Rectal smooth muscle tissue (tissue), 1 donor: ENCODE measurements around the gene ATXN7.
A peak's percentile ranks its signal among the peaks of the same experiment; 100 is the strongest.

ENCODE experiments used
- H3K27ac ChIP-seq: one replicate; pipeline ENCODE4 v1.7.0; 2013; ENCODE audit warnings: low read depth, low read length, inconsistent platforms
- H3K27me3 ChIP-seq: one replicate; pipeline ENCODE4 v1.7.0; 2013; ENCODE audit warnings: low read length; ENCODE audit not compliant: control insufficient read depth, insufficient read depth
- H3K36me3 ChIP-seq: one replicate; pipeline ENCODE4 v1.7.0; 2013; ENCODE audit warnings: low read length; ENCODE audit not compliant: control insufficient read depth, insufficient read depth
- H3K4me1 ChIP-seq: one replicate; pipeline ENCODE4 v1.7.0; 2013; ENCODE audit warnings: low read length; ENCODE audit not compliant: control insufficient read depth, insufficient read depth
- H3K4me3 ChIP-seq: one replicate; pipeline ENCODE4 v1.7.0; 2013; ENCODE audit warnings: low read length
- H3K9ac ChIP-seq: one replicate; pipeline ENCODE4 v1.7.0; 2013; ENCODE audit warnings: low read length

Gene ATXN7

GRCh38 chr3:64031540-64032508 lies 168.2 kb downstream of the ATXN7 start:
- Histone ChIP-seq H3K4me3 (no peak overlapping the region), H3K27ac (no peak overlapping the region), H3K4me1 (no peaks in the 10 kb centered on the region), H3K36me3 (no peaks in the 10 kb centered on the region), H3K27me3 (no peaks in the 10 kb centered on the region), H3K9ac (no peak overlapping the region)

GRCh38 chr3:64033069-64033468 lies 169.4 kb downstream of the ATXN7 start:
- Histone ChIP-seq H3K9ac (no peak overlapping the region), H3K27me3 (no peaks in the 10 kb centered on the region), H3K4me1 (no peaks in the 10 kb centered on the region), H3K4me3 (no peak overlapping the region), H3K36me3 (no peaks in the 10 kb centered on the region), H3K27ac (no peak overlapping the region)

- no peaks in the 10 kb centered on the region for H3K4me1 ChIP-seq
- no peaks in the 10 kb centered on the region for H3K27me3 ChIP-seq
- H3K9ac ChIP-seq = no peak overlapping the region
- no peak overlapping the region for H3K4me3 ChIP-seq
- H3K36me3 ChIP-seq = no peaks in the 10 kb centered on the region
- no peak overlapping the region for H3K27ac ChIP-seq
Observed at GRCh38 chr3:64037084-64037483, 173.4 kb downstream of the ATXN7 start.

- no peak overlapping the region for H3K27ac ChIP-seq
- H3K27me3 ChIP-seq = no peaks in the 10 kb centered on the region
- H3K9ac ChIP-seq = no peak overlapping the region
- H3K36me3 ChIP-seq = no peaks in the 10 kb centered on the region
- no peaks in the 10 kb centered on the region for H3K4me1 ChIP-seq
- H3K4me3 ChIP-seq = no peak overlapping the region
Observed at GRCh38 chr3:64038253-64038767, 174.6 kb downstream of the ATXN7 start.

- Histone ChIP-seq H3K36me3 (no peaks in the 10 kb centered on the region), H3K4me1 (no peaks in the 10 kb centered on the region), H3K27me3 (no peaks in the 10 kb centered on the region), H3K4me3 (no peak overlapping the region), H3K27ac (no peak overlapping the region), H3K9ac (no peak overlapping the region)
Observed at GRCh38 chr3:64039332-64039731, 175.7 kb downstream of the ATXN7 start.

- no peak overlapping the region for H3K4me3 ChIP-seq
- no peaks in the 10 kb centered on the region for H3K27me3 ChIP-seq
- no peak overlapping the region for H3K9ac ChIP-seq
- no peak overlapping the region for H3K27ac ChIP-seq
- H3K36me3 ChIP-seq = no peaks in the 10 kb centered on the region
- H3K4me1 ChIP-seq = no peaks in the 10 kb centered on the region
Observed at GRCh38 chr3:64039981-64040733, 176.5 kb downstream of the ATXN7 start.

- Histone ChIP-seq H3K27ac (no peak overlapping the region), H3K9ac (no peak overlapping the region), H3K27me3 (no peaks in the 10 kb centered on the region), H3K4me1 (no peaks in the 10 kb centered on the region), H3K36me3 (no peaks in the 10 kb centered on the region), H3K4me3 (no peak overlapping the region)
Observed at GRCh38 chr3:64042952-64043351, 179.3 kb downstream of the ATXN7 start.

- no peaks in the 10 kb centered on the region for H3K27me3 ChIP-seq
- no peak overlapping the region for H3K4me3 ChIP-seq
- H3K9ac ChIP-seq = no peak overlapping the region
- H3K36me3 ChIP-seq = no peaks in the 10 kb centered on the region
- no peak overlapping the region for H3K27ac ChIP-seq
- H3K4me1 ChIP-seq = no peaks in the 10 kb centered on the region
Observed at GRCh38 chr3:64046592-64046991, 182.9 kb downstream of the ATXN7 start.

- no peak overlapping the region for H3K9ac ChIP-seq
- no peaks in the 10 kb centered on the region for H3K27me3 ChIP-seq
- H3K36me3 ChIP-seq = no peaks in the 10 kb centered on the region
- no peak overlapping the region for H3K4me3 ChIP-seq
- no peak overlapping the region for H3K27ac ChIP-seq
- no peaks in the 10 kb centered on the region for H3K4me1 ChIP-seq
Observed at GRCh38 chr3:64046996-64047594, 183.4 kb downstream of the ATXN7 start.

GRCh38 chr3:64047787-64048186 lies 184.1 kb downstream of the ATXN7 start:
- Histone ChIP-seq H3K27ac (peak overlapping the region; percentile 15), H3K36me3 (no peaks in the 10 kb centered on the region), H3K4me3 (no peak overlapping the region), H3K4me1 (no peaks in the 10 kb centered on the region), H3K27me3 (no peaks in the 10 kb centered on the region), H3K9ac (no peak overlapping the region)

DNA sequence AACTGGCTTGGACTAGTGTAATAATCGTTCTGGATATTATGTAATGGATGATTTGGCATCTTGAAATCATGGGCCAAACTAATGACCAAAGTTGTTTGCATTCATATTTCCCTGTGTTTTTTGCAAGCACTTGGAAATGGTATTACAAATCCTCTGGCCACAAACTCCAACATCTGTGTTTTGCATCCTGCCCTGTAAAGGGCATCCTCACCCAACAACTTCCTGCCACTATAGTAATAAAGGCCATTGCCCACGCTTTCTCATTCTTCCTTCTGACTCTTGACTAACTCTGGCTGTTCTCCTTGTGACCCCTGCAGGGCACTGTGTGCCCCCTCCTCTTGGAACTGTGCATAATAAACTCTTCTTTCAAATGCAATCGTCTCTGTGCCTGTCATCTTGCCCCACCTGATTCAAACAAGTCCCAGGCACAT lies 185.0 kb downstream of the ATXN7 start:
- Histone ChIP-seq H3K27me3 (no peaks in the 10 kb centered on the region), H3K27ac (no peak overlapping the region), H3K36me3 (no peaks in the 10 kb centered on the region), H3K9ac (no peak overlapping the region), H3K4me3 (no peak overlapping the region), H3K4me1 (no peaks in the 10 kb centered on the region)

- no peak overlapping the region for H3K4me3 ChIP-seq
- H3K9ac ChIP-seq = no peak overlapping the region
- no peaks in the 10 kb centered on the region for H3K27me3 ChIP-seq
- H3K4me1 ChIP-seq = no peaks in the 10 kb centered on the region
- no peak overlapping the region for H3K27ac ChIP-seq
- H3K36me3 ChIP-seq = no peaks in the 10 kb centered on the region
Observed at GRCh38 chr3:64049136-64049535, 185.5 kb downstream of the ATXN7 start.
